ENCODE data around the gene TBL3.

Gene TBL3

DNA sequence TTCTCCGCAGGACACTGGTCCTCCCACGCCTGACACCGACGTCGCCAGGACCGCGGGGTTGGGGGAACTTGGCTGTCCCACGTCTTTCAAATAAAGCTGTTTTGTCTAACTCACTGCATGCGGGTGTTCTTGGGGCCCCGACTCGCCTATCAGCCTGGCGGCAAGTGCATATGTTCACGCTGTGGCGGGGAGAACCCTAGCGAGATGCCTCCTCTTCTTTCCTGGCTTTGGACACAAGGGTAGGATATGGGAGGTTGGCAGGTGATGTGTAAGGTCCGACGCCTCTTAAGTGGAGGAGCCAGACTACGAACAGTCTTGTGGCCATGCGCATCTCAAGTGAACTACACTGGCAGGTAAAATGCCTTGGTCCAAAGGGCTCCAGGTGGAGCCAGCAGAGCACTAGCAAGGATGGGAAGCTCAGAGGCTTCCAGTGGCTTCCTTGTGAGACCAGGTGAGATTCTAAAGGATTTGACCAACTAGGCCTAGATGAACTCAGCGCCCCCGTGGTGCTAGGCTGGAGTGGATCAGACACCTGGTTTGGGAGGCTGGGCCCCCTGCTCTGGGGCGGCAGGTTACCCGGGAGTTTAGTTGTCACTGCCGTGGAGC, 6.4 kb upstream of the TBL3 start:
- Histone ChIP-seq H3K4me3 (peak overlapping the region; percentile 89 to 93), H3K27ac (peak overlapping the region; percentile 95 to 98), H3K9me3 (no peaks in the 10 kb centered on the region), H3K4me1 (peaks cover 0 to 29% (median 18%) of the 10 kb centered on the region in 4 donors), H3K27me3 (no peaks in the 10 kb centered on the region), H3K36me3 (peaks cover 28 to 34% (median 32%) of the 10 kb centered on the region in 3 donors)
- intact Hi-C loops (cut with DNase I; ENCODE audit: low total_unique reads) = no loop called here
- TF ChIP-seq, protein P1, sequence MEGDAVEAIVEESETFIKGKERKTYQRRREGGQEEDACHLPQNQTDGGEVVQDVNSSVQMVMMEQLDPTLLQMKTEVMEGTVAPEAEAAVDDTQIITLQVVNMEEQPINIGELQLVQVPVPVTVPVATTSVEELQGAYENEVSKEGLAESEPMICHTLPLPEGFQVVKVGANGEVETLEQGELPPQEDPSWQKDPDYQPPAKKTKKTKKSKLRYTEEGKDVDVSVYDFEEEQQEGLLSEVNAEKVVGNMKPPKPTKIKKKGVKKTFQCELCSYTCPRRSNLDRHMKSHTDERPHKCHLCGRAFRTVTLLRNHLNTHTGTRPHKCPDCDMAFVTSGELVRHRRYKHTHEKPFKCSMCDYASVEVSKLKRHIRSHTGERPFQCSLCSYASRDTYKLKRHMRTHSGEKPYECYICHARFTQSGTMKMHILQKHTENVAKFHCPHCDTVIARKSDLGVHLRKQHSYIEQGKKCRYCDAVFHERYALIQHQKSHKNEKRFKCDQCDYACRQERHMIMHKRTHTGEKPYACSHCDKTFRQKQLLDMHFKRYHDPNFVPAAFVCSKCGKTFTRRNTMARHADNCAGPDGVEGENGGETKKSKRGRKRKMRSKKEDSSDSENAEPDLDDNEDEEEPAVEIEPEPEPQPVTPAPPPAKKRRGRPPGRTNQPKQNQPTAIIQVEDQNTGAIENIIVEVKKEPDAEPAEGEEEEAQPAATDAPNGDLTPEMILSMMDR (IDR thresholded peaks at IDR 0.05) = no peak
- DNase-seq = no peak

DNA sequence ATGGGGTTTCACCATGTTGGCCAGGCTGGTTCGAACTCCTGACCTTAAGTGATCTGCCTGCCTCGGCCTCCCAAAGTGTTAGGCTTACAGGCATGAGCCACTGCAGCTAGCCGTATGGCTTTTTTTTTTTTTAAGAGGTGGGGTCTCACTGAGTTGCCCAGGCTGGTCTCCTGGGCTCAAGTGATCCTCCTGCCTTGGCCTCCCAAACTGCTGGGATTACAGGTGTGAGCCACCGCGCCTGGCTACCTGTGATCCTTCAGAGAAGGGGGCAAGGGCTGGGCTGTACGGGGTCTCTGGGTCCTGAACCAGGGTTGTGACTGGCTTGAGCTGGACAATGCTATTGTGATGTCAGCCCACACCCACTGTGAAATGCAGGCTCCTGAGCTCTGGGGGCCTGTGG, 5.4 kb upstream of the TBL3 start, which contains the start of gene RNF151:
Gene RNF151, plus strand, starts transcription at position 397 of the 400 bp plus-strand sequence. CDS start 26 bp downstream, outside the sequence.
- intact Hi-C loops (cut with DNase I; ENCODE audit: low total_unique reads) = no loop called here
- Histone ChIP-seq H3K4me1 (peaks cover 0 to 29% (median 17%) of the 10 kb centered on the region in 4 donors), H3K27ac (peak within 1 kb of the TSS in 1 of 2 donors; percentile 98), H3K36me3 (peaks cover 22 to 26% (median 23%) of the 10 kb centered on the region in 3 donors), H3K9me3 (no peaks in the 10 kb centered on the region), H3K4me3 (peak within 1 kb of the TSS; percentile 89 to 93), H3K27me3 (no peaks in the 10 kb centered on the region)
- no peak for DNase-seq
- TF ChIP-seq, protein P1 (IDR thresholded peaks at IDR 0.05) = no peak

- DNase-seq = no peak
- Histone ChIP-seq H3K4me3 (no peak overlapping the region), H3K36me3 (peaks cover 3 to 7% (median 4%) of the 10 kb centered on the region in 3 donors), H3K4me1 (peaks cover 0 to 40% (median 27%) of the 10 kb centered on the region in 4 donors), H3K9me3 (no peaks in the 10 kb centered on the region), H3K27me3 (no peaks in the 10 kb centered on the region), H3K27ac (no peak overlapping the region)
- TF ChIP-seq, protein P1 (IDR thresholded peaks at IDR 0.05) = no peak
- intact Hi-C loops (cut with DNase I; ENCODE audit: low total_unique reads) = no loop called here
Measured at GRCh38 chr16:1968146-1968953, 3.5 kb upstream of the TBL3 start.

DNA sequence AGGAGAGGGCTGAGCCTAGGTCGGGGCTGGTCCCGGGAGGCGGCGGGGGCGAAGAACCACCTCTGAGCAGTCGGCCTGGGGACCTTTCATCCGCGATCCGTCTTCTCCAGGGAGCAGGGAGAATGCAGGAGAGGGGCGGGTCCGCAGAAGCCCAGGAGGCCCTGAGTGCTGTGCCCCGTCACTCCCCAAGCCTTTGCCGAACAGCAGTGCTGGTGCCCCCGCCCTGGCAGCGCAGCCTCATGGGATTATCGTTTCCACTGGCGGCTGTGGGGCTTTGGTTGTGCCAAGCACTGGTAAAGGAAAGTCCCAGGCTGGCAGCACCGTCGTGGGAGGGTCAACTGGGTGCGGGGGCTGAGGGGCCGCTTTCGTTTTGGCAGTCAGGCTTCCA, 631 bp downstream of the TBL3 start:
- DNase-seq = no peak

DNA sequence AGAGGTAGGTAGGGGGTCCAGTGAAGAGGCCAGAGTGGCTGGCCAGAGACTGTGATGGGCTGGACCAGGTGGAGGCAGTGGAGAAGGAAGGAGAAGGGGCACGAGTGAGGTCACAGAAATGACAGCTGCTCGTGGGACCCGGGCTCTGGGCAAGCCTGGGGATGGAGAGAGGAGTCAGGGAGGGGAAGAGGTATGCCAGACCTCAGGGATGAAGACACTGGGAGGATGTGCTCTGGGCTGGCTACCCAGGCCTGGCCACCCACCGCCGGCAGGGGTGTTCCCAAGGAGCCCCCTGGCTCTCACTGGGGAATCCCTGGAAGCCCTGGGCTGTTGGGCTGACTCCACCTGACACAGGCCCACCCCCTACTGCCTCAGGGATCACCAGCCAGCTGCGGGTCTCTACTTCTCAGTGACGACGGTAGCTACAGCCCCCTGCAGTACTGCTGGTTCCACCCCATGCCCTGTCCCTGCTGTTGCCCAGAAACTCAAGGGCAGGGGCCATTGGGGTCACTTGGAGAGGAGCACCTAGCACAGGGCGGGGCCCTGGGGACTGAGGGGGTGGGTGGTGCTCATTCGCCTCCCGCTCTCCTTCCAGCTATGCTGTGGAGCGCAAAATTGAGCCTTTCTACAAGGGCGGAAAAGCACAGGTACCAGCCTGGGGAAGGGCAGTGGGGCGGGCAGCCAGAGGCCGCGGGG, 1.8 kb downstream of the TBL3 start:
- no peak overlapping the region for H3K4me3 ChIP-seq
- no peaks in the 10 kb centered on the region for H3K9me3 ChIP-seq
- H3K27ac ChIP-seq = no peak overlapping the region
- peaks cover 48 to 49% (median 48%) of the 10 kb centered on the region in 3 donors for H3K36me3 ChIP-seq
- DNase-seq = no peak
- TF ChIP-seq, protein P1 (IDR thresholded peaks at IDR 0.05) = no peak
- H3K27me3 ChIP-seq = peaks cover 0 to 52% of the 10 kb centered on the region in 2 donors
- intact Hi-C loops (cut with DNase I; ENCODE audit: low total_unique reads) = loop anchor here (5.0 kb wide), 1 partner anchor 361 kb away; the partner anchor contains the start of genes CRAMP1 and IFT140
- peaks cover 0 to 33% (median 21%) of the 10 kb centered on the region in 4 donors for H3K4me1 ChIP-seq

More for the DNA sequence above, 631 bp downstream of the TBL3 start:
- Histone ChIP-seq H3K27ac (peak overlapping the region; percentile 80 to 94), H3K27me3 (peaks cover 0 to 41% of the 10 kb centered on the region in 2 donors), H3K9me3 (no peaks in the 10 kb centered on the region), H3K36me3 (peaks cover 37 to 38% (median 37%) of the 10 kb centered on the region in 3 donors), H3K4me1 (peaks cover 0 to 32% (median 21%) of the 10 kb centered on the region in 4 donors), H3K4me3 (peak overlapping the region; percentile 79 to 99)
- intact Hi-C loops (cut with DNase I; ENCODE audit: low total_unique reads) = loop anchor here (5.0 kb wide), 1 partner anchor 360 kb away; the partner anchor contains the start of genes CRAMP1 and IFT140
- TF ChIP-seq, protein P1 (IDR thresholded peaks at IDR 0.05) = no peak

Data from tibial artery (tissue), 4 donors.